Stomach (tissue), 4 donors: Measurements from ENCODE around the gene DNAI4.

Source experiments
- CTCF ChIP-seq, 7 experiments: fragments of 450-650 bp in 4 of 7; fragments of 200-600 bp in 3 of 7; sonication (generic) in 3 of 7; IDR thresholded peaks; one replicate each; pipeline ENCODE4 v1.5.1; 2016 to 2019; ENCODE audit warnings: antibody characterized with exemption in 7 of 7, control low read depth in 2 of 7, mild to moderate bottlenecking in 1 of 7
- EP300 ChIP-seq: sonication (generic); formaldehyde crosslinking; IDR thresholded peaks from one replicate; pipeline ENCODE4 v1.6.1; 2017; ENCODE audit warnings: antibody characterized with exemption
- POLR2A ChIP-seq, 4 donors: fragments of 450-650 bp; IDR thresholded peaks; one replicate each; pipeline ENCODE4 v1.6.1; 2016; ENCODE audit warnings: antibody characterized with exemption in 4 of 4, control low read depth in 2 of 4, mild to moderate bottlenecking in 1 of 4, moderate library complexity in 1 of 4
- POLR2AphosphoS5 ChIP-seq, 3 donors: sonication (generic); formaldehyde crosslinking; IDR thresholded peaks; one replicate each; pipeline ENCODE4 v1.6.1; 2016; ENCODE audit warnings: antibody characterized with exemption in 3 of 3

GRCh38 chr1:66951513-66951912 is 26.9 kb upstream of the DNAI4 start:
- TF ChIP-seq POLR2AphosphoS5 (IDR thresholded peaks at IDR 0.05) = no peak
- TF ChIP-seq POLR2A (IDR thresholded peaks at IDR 0.05) = no peak
- TF ChIP-seq CTCF (IDR thresholded peaks at IDR 0.05) = no peak
- TF ChIP-seq EP300 = no peak
